ENCODE measurements around the gene GUCY2C. TPM values are rescaled to one million over a fixed set of nuclear protein-coding genes. Genes with fewer than 3 reads are reported as not detected.

GUCY2C gene
- total and polyA plus RNA-seq, 2 donors (not counting 1 experiment from before 2014, with no cell fraction given) = 0.28 to 0.37 TPM

DNA sequence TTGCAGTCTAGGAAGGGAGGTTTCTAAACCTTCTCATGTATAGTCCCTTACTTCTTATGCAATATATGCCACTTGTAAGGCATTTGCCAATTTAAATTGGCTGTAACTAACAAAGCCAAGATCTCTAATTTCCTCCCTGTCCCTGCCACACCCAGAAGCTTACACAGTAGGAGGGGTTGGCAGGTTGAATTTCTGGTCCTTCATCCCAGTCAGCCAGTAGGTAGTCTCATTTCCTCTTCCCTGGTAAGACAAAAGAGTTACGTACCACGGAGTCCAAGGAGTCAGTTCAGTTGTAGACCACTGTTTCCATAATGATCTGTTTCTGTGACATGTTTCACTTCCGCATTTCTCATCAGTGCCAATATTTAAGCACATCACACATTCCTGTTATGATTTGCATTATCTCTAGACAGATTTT lies 81.7 kb downstream of the GUCY2C start:
- H3K27ac ChIP-seq (ENCODE audit: low read length in 2 of 2) = peak overlapping the region; percentile 73 to 81
- POLR2A ChIA-PET = interaction anchor here (1.2 kb wide), 1 partner anchor 375 kb away, joined by 3 read pairs; no protein-coding TSS in a partner anchor
- peak overlapping the region; percentile 61 for H3K9ac ChIP-seq (ENCODE audit: low read length)
- peak overlapping the region; percentile 78 for H3K4me3 Mint-ChIP-seq
- peaks cover 4 to 12% (median 8%) of the 10 kb centered on the region in 3 donors for H3K9me3 ChIP-seq (ENCODE audit: control extremely low read depth in 1 of 3, control insufficient read depth in 2 of 3, insufficient read depth in 1 of 3, low read length in 2 of 3)
- H3K27ac Mint-ChIP-seq = peak overlapping the region; percentile 92
- no peak for TF ChIP-seq CTCF (IDR thresholded peaks at IDR 0.05)
- no peak for TF ChIP-seq EZH2 (IDR thresholded peaks at IDR 0.05; ENCODE audit: borderline replicate concordance, insufficient read depth, low read depth, low read length, poor library complexity, severe bottlenecking)
- no peak overlapping the region for H2AFZ ChIP-seq (ENCODE audit: insufficient read depth, low read depth, low read length, poor library complexity, severe bottlenecking)
- no peaks in the 10 kb centered on the region for H4K20me1 ChIP-seq (ENCODE audit: control insufficient read depth, insufficient read depth, low read length, poor library complexity, severe bottlenecking)
- 0% methylated on average over 2 of the region's 3 CpGs for WGBS (ENCODE audit: insufficient coverage)
- H3K9me3 Mint-ChIP-seq (ENCODE audit: insufficient read depth) = peaks cover 2% of the 10 kb centered on the region
- intact Hi-C loops (cut with micrococcal nuclease) = loop anchor here (1.0 to 10.0 kb wide), 8 partner anchors 37 to 1270 kb away; partner anchors contain the start of gene STRAP
- peak; percentile 83 for DNase-seq
- peaks cover 44% of the 10 kb centered on the region for H3K4me1 Mint-ChIP-seq
- H3K27me3 Mint-ChIP-seq = no peaks in the 10 kb centered on the region
- H3K36me3 ChIP-seq (replicated peaks in 1 of 2; ENCODE audit: control extremely low read depth in 1 of 2, control insufficient read depth in 1 of 2, extremely low read depth in 1 of 2, insufficient read depth in 2 of 2, low read length in 1 of 2) = peaks cover 0 to 2% of the 10 kb centered on the region in 2 experiments
- ATAC-seq (ENCODE audit: low read depth) = peak; percentile 52
- CTCF ChIA-PET = interaction anchor here (1.1 to 4.3 kb wide), 5 partner anchors 10 to 39 kb away, joined by 3 to 23 read pairs (median 4); no protein-coding TSS in a partner anchor
- peak overlapping the region; percentile 71 for H3K4me2 ChIP-seq (replicated peaks; ENCODE audit: low read depth, low read length, poor library complexity, severe bottlenecking)
- H3K4me1 ChIP-seq (ENCODE audit: control insufficient read depth in 2 of 2, insufficient read depth in 2 of 2, low read length in 2 of 2) = peaks cover 35 to 44% of the 10 kb centered on the region in 2 donors
- H3K79me2 ChIP-seq (ENCODE audit: control insufficient read depth, insufficient read depth, low read length) = no peaks in the 10 kb centered on the region
- no peaks in the 10 kb centered on the region for H3K27me3 ChIP-seq (replicated peaks in 1 of 4; ENCODE audit: control extremely low read depth in 1 of 4, control insufficient read depth in 3 of 4, insufficient read depth in 4 of 4, low read length in 3 of 4)
- H3K4me3 ChIP-seq (ENCODE audit: control extremely low read depth in 1 of 5, extremely low read depth in 1 of 5, insufficient read depth in 1 of 5, low read depth in 2 of 5, low read length in 4 of 5) = peak overlapping the region; percentile 2 to 60 (median 39)

DNA sequence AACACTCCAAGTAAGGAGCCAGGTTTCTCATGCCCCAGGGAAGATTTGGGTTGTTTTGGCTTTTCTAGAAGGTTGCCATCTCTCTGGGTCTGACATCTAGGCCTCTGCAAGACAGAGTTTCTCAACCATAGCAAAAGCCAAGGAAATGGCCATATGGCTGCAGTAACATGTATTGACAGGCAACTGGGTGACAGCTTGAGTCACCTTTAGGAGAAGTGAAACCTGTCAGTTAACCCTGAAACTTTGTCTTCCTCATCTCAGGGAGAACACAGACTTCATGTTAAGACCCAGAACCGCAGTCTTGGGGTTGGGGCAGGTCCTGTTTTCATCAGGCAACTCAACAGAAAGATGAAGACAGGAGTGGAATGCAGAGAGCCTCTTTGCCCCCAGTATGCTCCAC lies 82.7 kb downstream of the GUCY2C start:
- intact Hi-C loops (cut with micrococcal nuclease) = loop anchor here (1.0 to 10.0 kb wide), 8 partner anchors 36 to 1271 kb away; partner anchors contain the start of gene STRAP
- CTCF ChIA-PET = interaction anchor here (1.1 to 4.3 kb wide), 7 partner anchors 9 to 376 kb away, joined by 3 to 23 read pairs (median 7); no protein-coding TSS in a partner anchor
- H3K9ac ChIP-seq (ENCODE audit: low read length) = peak overlapping the region; percentile 61
- Mint-ChIP-seq H3K27ac (peak overlapping the region; percentile 92), H3K27me3 (no peaks in the 10 kb centered on the region), H3K4me1 (peaks cover 34% of the 10 kb centered on the region), H3K4me3 (peak overlapping the region; percentile 80), H3K9me3 (ENCODE audit: insufficient read depth) (peaks cover 5% of the 10 kb centered on the region)
- WGBS (ENCODE audit: insufficient coverage) = 0% methylated on average over 1 of the region's 1 CpG
- peak overlapping the region; percentile 71 for H3K4me2 ChIP-seq (replicated peaks; ENCODE audit: low read depth, low read length, poor library complexity, severe bottlenecking)
- peaks cover 28 to 36% of the 10 kb centered on the region in 2 donors for H3K4me1 ChIP-seq (ENCODE audit: control insufficient read depth in 2 of 2, insufficient read depth in 2 of 2, low read length in 2 of 2)
- H3K27me3 ChIP-seq (replicated peaks in 1 of 4; ENCODE audit: control extremely low read depth in 1 of 4, control insufficient read depth in 3 of 4, insufficient read depth in 4 of 4, low read length in 3 of 4) = no peaks in the 10 kb centered on the region
- DNase-seq = peak; percentile 88
- no peak overlapping the region for H2AFZ ChIP-seq (ENCODE audit: insufficient read depth, low read depth, low read length, poor library complexity, severe bottlenecking)
- TF ChIP-seq EZH2 (IDR thresholded peaks at IDR 0.05; ENCODE audit: borderline replicate concordance, insufficient read depth, low read depth, low read length, poor library complexity, severe bottlenecking) (no peak), CTCF (IDR thresholded peaks at IDR 0.05) (no peak)
- H3K4me3 ChIP-seq (ENCODE audit: control extremely low read depth in 1 of 5, extremely low read depth in 1 of 5, insufficient read depth in 1 of 5, low read depth in 2 of 5, low read length in 4 of 5) = peak overlapping the region in 3 of 5 experiments; percentile 23 to 60 (median 54)
- no peaks in the 10 kb centered on the region for H3K79me2 ChIP-seq (ENCODE audit: control insufficient read depth, insufficient read depth, low read length)
- H3K9me3 ChIP-seq (ENCODE audit: control extremely low read depth in 1 of 3, control insufficient read depth in 2 of 3, insufficient read depth in 1 of 3, low read length in 2 of 3) = peaks cover 5 to 12% (median 8%) of the 10 kb centered on the region in 3 donors
- H3K27ac ChIP-seq (ENCODE audit: low read length in 2 of 2) = peak overlapping the region; percentile 73 to 81
- H4K20me1 ChIP-seq (ENCODE audit: control insufficient read depth, insufficient read depth, low read length, poor library complexity, severe bottlenecking) = no peaks in the 10 kb centered on the region
- POLR2A ChIA-PET = interaction anchor here (0.7 to 1.2 kb wide), 3 partner anchors 248 to 374 kb away, joined by 3 to 4 read pairs (median 3); partner anchors contain the start of gene ATF7IP
- peaks cover 0 to 2% of the 10 kb centered on the region in 2 experiments for H3K36me3 ChIP-seq (replicated peaks in 1 of 2; ENCODE audit: control extremely low read depth in 1 of 2, control insufficient read depth in 1 of 2, extremely low read depth in 1 of 2, insufficient read depth in 2 of 2, low read length in 1 of 2)
- ATAC-seq (ENCODE audit: low read depth) = peak; percentile 82
